Urinary bladder (tissue), 4 donors: ENCODE results near the gene STRC. TPM values are rescaled to one million over a fixed set of nuclear protein-coding genes. Genes with fewer than 3 reads are reported as not detected.
"Not testable (repeated sequence)": the region's sequence is repeated elsewhere in the genome, so short reads cannot be mapped to it uniquely, and the experiment has no call there.

Source experiments
- DNase-seq: peaks from one replicate; pipeline ENCODE4 v3.0.0-alpha.2; 2015; ENCODE audit errors: extremely low spot score
- H3K27ac ChIP-seq: one replicate; pipeline ENCODE4 v1.5.1; 2013; ENCODE audit warnings: low read depth, mild to moderate bottlenecking, moderate library complexity
- H3K36me3 ChIP-seq: one replicate; pipeline ENCODE4 v1.6.1; 2013; ENCODE audit warnings: mild to moderate bottlenecking, moderate library complexity; ENCODE audit not compliant: insufficient read depth
- H3K4me1 ChIP-seq: one replicate; pipeline ENCODE4 v1.6.1; 2013; ENCODE audit warnings: mild to moderate bottlenecking, moderate library complexity; ENCODE audit not compliant: insufficient read depth
- H3K4me3 ChIP-seq: one replicate; pipeline ENCODE4 v1.5.1; 2013; ENCODE audit warnings: low read depth, low read length
- WGBS: extraction: QIAGEN DNeasy Blood & Tissue Kit; methylation state at CpG from one replicate; pipeline ENCODE4 v1.1.7; 2013; 5-methylcytosine and 5-hydroxymethylcytosine counted together
- polyA plus RNA-seq: library from polyadenylated mRNA; stranded (reverse); fragments of 200-250 nt; gene quantifications from one replicate; pipeline ENCODE4 v1.2.3, GENCODE V29; 2013
- total RNA-seq: library from RNA; depleted of rRNA; stranded (reverse); fragments of >200 nt; gene quantifications from one replicate; pipeline ENCODE4 v1.2.3, GENCODE V29; 2014
- donor health status: healthy with polysubstance abuse.
- donor health status: healthy.

Gene STRC
- total and polyA plus RNA-seq, 2 donors = 0.05 to 0.20 TPM

- H3K27ac ChIP-seq, H3K4me1 ChIP-seq, DNase-seq, H3K4me3 ChIP-seq, H3K36me3 ChIP-seq: not testable (repeated sequence)
- WGBS = no CpG with 5 or more reads among the region's 2 CpGs
These were observed 18.4 kb downstream of the STRC start for GRCh38 chr15:43600200-43600599.

- not testable (repeated sequence) for H3K4me1 ChIP-seq, DNase-seq, H3K36me3 ChIP-seq, H3K4me3 ChIP-seq, H3K27ac ChIP-seq
- 91% methylated on average over 6 of the region's 6 CpGs for WGBS
These were observed 19.5 kb downstream of the STRC start for GRCh38 chr15:43599131-43599530.

- WGBS = no CpG with 5 or more reads among the region's 43 CpGs
- not testable (repeated sequence) for DNase-seq
These were observed 25.0 kb downstream of the STRC start, which contains the start of gene CKMT1B for GRCh38 chr15:43593328-43594190. Gene CKMT1B (plus strand): TSS chr15:43594027. CDS start chr15:43594219, 192 bp downstream.

DNA sequence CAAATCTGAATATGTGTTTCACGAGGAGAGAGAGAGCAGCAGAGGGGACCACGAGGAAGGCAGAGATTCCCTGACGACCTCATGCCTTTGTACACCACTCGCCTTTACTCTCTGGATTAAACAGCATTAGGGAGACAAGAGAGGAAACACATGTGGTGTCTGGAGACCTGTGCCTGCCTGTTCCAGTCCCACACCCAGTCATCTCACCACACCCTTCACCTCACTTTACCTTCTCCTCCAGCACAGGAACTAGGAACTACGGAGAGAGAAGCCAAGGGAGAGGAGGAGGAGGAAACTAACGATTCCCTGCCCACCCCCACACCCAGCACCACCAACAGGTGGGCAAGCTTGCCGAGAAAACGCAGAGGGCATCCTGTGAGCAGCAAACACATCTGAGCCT, 25.8 kb downstream of the STRC start:
- not testable (repeated sequence) for H3K36me3 ChIP-seq, H3K4me1 ChIP-seq, DNase-seq, H3K4me3 ChIP-seq, H3K27ac ChIP-seq
- 9% methylated on average over 4 of the region's 8 CpGs for WGBS

More at GRCh38 chr15:43593328-43594190, 25.0 kb downstream of the STRC start, which contains the start of gene CKMT1B:
- H3K27ac ChIP-seq, H3K4me3 ChIP-seq, H3K4me1 ChIP-seq, H3K36me3 ChIP-seq: not testable (repeated sequence)

DNA sequence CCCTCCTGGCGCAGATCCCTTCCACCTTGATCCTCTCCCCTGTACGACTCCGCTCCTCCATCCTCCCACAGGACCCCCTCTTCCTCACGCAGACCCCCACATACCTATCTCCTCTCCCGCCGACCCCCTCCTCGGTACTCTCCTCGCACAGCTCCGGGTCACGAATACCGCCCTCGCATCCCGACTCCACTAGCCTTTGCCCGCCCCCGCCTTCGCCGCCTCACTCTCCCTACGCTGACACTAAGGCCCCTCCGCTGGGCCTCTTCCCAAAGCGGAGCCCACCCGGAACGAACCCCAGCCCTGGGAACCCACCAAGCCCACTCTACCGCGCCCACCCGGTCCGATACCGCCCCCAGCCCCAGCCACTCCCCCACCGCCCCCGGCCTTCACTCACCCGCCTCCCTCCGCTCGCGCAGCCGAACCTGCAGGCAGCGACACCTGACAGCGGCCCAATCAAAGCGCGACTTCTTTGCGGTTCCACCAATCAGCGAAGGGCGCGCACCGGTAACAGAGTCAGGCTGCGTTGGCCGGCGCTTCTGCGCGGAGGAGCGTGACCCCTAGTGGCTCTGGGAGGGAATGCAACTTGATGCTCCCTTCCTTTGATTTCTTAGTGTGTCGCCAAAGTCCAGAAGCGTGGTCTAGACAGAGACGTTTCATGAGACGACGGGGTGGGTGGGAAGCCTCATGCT, 28.7 kb downstream of the STRC start, which contains the start of gene PPIP5K1:
Gene PPIP5K1, minus strand, starts transcription at position 431 of the 689 bp plus-strand sequence. CDS start 5,704 bp downstream, outside the sequence.
- not testable (repeated sequence) for H3K27ac ChIP-seq, H3K36me3 ChIP-seq, H3K4me1 ChIP-seq, H3K4me3 ChIP-seq, DNase-seq
- WGBS = no CpG with 5 or more reads among the region's 54 CpGs

- H3K4me3 ChIP-seq, DNase-seq, H3K4me1 ChIP-seq, H3K36me3 ChIP-seq, H3K27ac ChIP-seq: not testable (repeated sequence)
- WGBS = no CpG with 5 or more reads among the region's 1 CpG
These were observed 44.0 kb downstream of the STRC start for GRCh38 chr15:43574607-43575006.

GRCh38 chr15:43566615-43567014, 52.0 kb downstream of the STRC start:
- H3K36me3 ChIP-seq, DNase-seq, H3K4me3 ChIP-seq, H3K4me1 ChIP-seq, H3K27ac ChIP-seq: not testable (repeated sequence)
- no CpG with 5 or more reads among the region's 2 CpGs for WGBS

DNA sequence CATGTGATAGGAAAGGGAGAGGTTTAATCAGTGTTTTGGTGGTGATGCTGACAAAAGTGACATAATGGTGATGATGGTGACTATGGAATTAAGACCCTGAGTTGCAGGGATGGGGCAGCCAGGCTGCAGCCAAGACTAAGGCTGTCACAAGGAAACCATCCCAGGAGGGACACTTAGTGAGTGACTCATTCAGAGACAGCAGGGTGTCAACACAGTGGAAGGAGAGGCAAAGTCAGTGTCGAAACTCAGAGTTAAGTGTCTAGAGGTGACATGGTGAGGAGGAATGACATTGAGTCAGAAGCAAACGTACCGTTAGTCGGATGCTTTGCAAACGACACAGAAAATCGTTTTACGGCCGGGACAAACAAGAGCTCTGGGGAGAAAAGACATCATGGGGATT, 54.8 kb downstream of the STRC start:
- H3K36me3 ChIP-seq, DNase-seq, H3K4me3 ChIP-seq, H3K27ac ChIP-seq, H3K4me1 ChIP-seq: not testable (repeated sequence)
- WGBS = no CpG with 5 or more reads among the region's 8 CpGs

GRCh38 chr15:43562753-43563152, 55.8 kb downstream of the STRC start:
- not testable (repeated sequence) for H3K27ac ChIP-seq, DNase-seq, H3K4me3 ChIP-seq, H3K36me3 ChIP-seq, H3K4me1 ChIP-seq
- 90% methylated on average over 2 of the region's 3 CpGs for WGBS

- DNase-seq = no peak
- H3K36me3 ChIP-seq = no peaks in the 10 kb centered on the region
- no peaks in the 10 kb centered on the region for H3K4me1 ChIP-seq
- H3K27ac ChIP-seq = no peak overlapping the region
- 78% methylated on average over 2 of the region's 2 CpGs for WGBS
- H3K4me3 ChIP-seq = no peak overlapping the region
These were observed 65.6 kb downstream of the STRC start for GRCh38 chr15:43552986-43553385.

GRCh38 chr15:43552256-43552655, 66.3 kb downstream of the STRC start:
- Histone ChIP-seq H3K4me1 (no peaks in the 10 kb centered on the region), H3K27ac (no peak overlapping the region), H3K36me3 (no peaks in the 10 kb centered on the region), H3K4me3 (no peak overlapping the region)
- 88% methylated on average over 4 of the region's 4 CpGs for WGBS
- DNase-seq = no peak

DNA sequence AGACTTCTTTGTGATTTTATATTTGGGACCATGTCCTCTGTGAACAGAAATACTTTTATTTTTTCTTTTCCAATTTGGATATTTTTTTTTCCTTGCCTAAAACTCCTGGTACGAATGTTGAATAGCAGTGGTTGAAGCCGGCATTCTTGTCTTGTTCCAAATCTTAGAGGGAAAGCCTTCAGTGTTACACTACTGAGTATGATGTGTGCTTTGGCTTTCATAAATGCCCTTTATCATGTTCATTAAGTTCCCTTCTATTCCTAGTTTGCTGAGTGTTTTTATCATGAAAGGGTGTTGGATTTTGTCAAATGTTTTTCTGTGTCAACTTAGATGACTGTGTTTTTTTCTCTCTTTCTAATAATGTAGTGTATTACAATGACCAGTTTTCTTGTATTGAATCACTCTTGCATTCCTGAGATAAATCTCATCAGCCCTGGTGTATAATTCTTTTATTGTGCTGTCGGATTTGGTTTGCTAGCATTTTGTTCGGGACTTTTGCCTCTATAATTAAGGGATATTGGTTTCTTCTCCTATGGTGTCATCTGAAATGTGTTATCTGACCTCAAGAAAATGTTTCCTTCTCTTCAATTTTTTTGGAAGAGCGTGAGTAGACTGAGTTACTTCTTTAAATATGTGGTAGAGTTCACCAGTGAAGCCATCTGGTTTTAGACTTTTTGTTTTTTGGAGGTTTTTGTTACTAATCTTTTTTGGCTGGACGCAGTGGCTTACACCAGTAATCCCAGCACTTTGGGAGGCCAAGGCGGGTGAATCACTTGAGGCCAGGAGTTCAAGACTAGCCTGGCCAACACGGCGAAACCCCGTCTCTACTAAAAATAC, 67.9 kb downstream of the STRC start:
- no peak for DNase-seq
- Histone ChIP-seq H3K4me3 (no peak overlapping the region), H3K36me3 (no peaks in the 10 kb centered on the region), H3K4me1 (no peaks in the 10 kb centered on the region), H3K27ac (no peak overlapping the region)
- 54% methylated on average over 10 of the region's 10 CpGs for WGBS
